Measurements from ENCODE around the gene CYSLTR2.

GRCh38 chr13:48725271-48725670 lies 71.5 kb downstream of the CYSLTR2 start:
- TF ChIP-seq CTCF (IDR thresholded peaks at IDR 0.05) (no peak), POLR2A (IDR thresholded peaks at IDR 0.05) (no peak)
